SJSA1 (cell line): ENCODE data around the gene CORO2A. TPM values are rescaled to one million over a fixed set of nuclear protein-coding genes. Genes with fewer than 3 reads are reported as not detected.

ENCODE experiments used
- DNase-seq, 2 experiments: peaks; one replicate each; pipeline ENCODE4 v3.0.0-alpha.2; 2015 to 2020; ENCODE audit warnings: low spot score in 2 of 2, low read depth in 1 of 2
- H3K27ac ChIP-seq: fragments of 250-450 bp; sonication (Bioruptor Pico); 2 replicates; pipeline ENCODE4 v1.5.1; 2020; ENCODE audit warnings: mild to moderate bottlenecking, moderate library complexity
- H3K27me3 ChIP-seq: fragments of 250-450 bp; sonication (Bioruptor Pico); replicated peaks from 2 replicates; pipeline ENCODE4 v1.5.1; 2020; ENCODE audit warnings: mild to moderate bottlenecking, moderate library complexity
- H3K36me3 ChIP-seq: fragments of 250-450 bp; sonication (Bioruptor Pico); 2 replicates; pipeline ENCODE4 v1.5.1; 2020; ENCODE audit warnings: mild to moderate bottlenecking
- H3K4me1 ChIP-seq: fragments of 250-450 bp; sonication (Bioruptor Pico); replicated peaks from 2 replicates; pipeline ENCODE4 v1.6.1; 2021; ENCODE audit warnings: mild to moderate bottlenecking
- H3K4me3 ChIP-seq: fragments of 250-450 bp; sonication (Bioruptor Pico); 2 replicates; pipeline ENCODE4 v1.5.1; 2020; ENCODE audit warnings: mild to moderate bottlenecking
- H3K9me3 ChIP-seq: fragments of 250-450 bp; sonication (Bioruptor Pico); replicated peaks from 2 replicates; pipeline ENCODE4 v1.5.1; 2020; ENCODE audit warnings: mild to moderate bottlenecking
- total RNA-seq: library from RNA; depleted of rRNA; stranded (reverse); fragments of >200 nt; shearing (Covaris generic); gene quantifications from 2 replicates; pipeline ENCODE4 v1.2.3, GENCODE V29; 2014; rRNA removed

The CORO2A gene
- total RNA-seq = 0.16 TPM in 2 replicates

DNA sequence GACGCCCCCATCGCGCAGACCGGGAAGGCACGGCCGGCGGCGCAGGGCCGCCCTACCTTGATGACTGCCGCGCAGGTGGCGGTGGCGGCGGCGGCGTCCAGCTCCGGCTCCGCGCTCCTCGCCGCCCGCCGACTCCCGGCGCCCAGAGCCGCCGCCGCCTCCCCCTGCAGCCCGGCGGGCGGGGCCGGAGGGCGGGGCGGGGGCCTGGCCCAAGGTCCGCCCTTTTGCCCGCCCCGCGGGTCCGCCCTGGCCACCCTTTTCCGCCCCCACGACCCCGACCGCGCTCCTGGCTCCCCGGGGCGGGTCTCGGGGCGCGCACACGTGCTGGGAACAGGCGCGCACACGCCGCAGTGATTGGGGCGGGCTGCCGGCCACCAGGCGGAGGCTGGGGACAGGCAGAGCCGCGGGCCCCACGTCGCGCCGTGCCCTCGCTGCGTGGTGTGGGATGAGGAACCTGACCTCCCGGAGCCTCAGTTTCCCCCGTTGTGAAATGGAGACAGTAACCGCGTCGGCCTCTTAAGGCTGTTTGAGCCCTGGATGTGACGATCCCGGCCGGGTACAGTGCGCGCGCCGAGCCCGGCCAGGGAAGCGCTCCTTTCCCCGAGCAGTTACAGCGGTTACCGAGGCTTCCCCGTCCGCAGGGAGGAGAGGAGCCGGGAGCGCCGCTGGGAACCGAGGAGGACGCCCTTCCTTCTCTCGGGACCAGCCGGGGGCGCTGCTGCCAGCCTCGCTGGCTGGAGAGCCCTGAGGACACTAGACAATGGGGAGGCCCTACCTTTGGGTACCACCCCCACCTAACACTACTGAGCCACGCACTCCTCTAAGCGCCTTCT lies at the start of gene CORO2A:
Gene CORO2A (minus strand): TSS at position 135 of the 833 bp plus-strand sequence. CDS start 34,977 bp downstream, outside the sequence.
- no peaks in the 10 kb centered on the region; the same call in 1 of the 2 replicates for H3K27me3 ChIP-seq
- H3K9me3 ChIP-seq = no peaks in the 10 kb centered on the region
- peak; percentile 69 for DNase-seq
- H3K4me3 ChIP-seq = peak within 1 kb of the TSS; percentile 57
- no peak within 1 kb of the TSS for H3K27ac ChIP-seq
- H3K36me3 ChIP-seq = no peaks in the 10 kb centered on the region
- peaks cover 9% of the 10 kb centered on the region for H3K4me1 ChIP-seq

DNA sequence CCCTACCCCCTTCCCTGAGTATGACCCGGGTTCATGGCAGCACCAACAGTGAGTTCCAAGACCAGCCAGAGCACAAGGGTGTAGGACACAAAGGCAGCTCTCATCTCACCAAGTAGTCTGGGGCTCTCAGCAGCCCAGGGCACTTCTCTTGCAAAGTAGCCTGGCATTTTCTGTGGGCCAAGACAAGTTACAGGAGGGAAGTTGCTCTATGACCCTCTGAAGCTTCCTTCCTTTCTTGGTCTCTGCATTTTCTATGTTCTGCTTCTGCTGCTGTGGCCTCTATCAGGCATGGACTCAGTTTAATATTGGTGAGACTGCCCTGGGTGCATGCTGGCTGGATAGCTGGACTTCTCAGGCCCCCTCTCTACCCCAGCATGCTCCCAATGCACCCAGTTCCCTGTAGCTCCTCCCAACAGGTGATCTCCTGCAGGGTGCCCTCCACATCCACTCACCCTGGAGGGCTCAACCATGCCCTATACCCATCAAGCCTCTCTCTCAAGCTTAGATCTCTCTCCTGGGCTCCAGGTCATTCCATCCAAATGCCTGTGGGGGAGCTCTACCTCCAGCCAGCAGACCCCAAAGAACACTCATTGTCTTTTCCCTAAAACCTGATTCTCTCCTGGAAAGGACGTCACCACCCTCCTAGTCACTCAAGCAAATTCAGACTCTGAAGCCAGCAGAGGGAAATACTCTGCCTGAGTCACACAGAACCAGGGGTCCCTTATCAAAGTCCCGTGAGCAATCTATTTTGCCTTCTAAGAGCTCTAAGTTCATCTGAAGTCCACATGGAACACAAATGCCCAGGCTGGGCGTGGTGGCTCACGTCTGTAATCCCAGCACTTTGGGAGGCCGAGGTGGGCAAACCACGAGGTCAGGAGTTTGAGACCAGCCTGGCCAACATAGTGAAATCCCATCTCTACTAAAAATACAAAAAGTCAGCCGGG lies 49.2 kb upstream of the CORO2A start:
- Histone ChIP-seq H3K27ac (no peak overlapping the region), H3K9me3 (no peaks in the 10 kb centered on the region), H3K27me3 (no peaks in the 10 kb centered on the region), H3K4me3 (no peak overlapping the region), H3K4me1 (no peaks in the 10 kb centered on the region), H3K36me3 (peaks cover 10% of the 10 kb centered on the region)
- DNase-seq = no peak

GRCh38 chr9:98240475-98240874 lies 48.0 kb upstream of the CORO2A start:
- no peak for DNase-seq
- no peak overlapping the region for H3K27ac ChIP-seq
- no peaks in the 10 kb centered on the region for H3K9me3 ChIP-seq
- H3K27me3 ChIP-seq = no peaks in the 10 kb centered on the region
- no peak overlapping the region for H3K4me3 ChIP-seq
- no peaks in the 10 kb centered on the region for H3K4me1 ChIP-seq
- H3K36me3 ChIP-seq = peaks cover 13% of the 10 kb centered on the region

DNA sequence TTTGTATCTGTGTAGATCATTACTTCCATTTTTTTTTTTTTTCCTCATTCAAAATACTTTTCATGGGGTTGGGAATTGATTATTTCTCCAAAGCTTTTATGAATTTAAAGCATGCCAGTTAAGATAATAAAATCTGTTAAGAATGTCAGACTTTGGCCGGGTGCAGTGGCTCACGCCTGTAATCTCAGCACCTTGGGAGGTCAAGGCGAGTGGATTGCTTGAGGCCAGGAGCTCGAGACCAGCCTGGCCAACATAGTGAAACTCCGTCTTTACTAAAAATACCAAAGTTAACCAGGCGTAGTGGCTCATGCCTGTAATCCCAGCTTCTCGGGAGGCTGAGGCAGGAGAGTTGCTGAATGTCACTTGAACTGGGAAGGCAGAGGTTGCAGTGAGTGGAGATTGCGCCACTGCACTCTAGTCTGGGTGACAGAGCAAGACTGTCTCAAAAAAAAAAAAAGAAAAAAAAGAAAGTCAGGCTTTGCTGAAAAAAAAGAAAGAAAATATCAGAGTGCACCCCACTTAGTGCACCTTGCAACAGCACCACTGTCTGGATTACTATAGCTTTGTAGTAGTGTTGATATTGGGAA lies 44.6 kb upstream of the CORO2A start:
- H3K27me3 ChIP-seq = no peaks in the 10 kb centered on the region
- no peak overlapping the region for H3K27ac ChIP-seq
- DNase-seq = no peak
- H3K4me3 ChIP-seq = no peak overlapping the region
- H3K4me1 ChIP-seq = peaks cover 6% of the 10 kb centered on the region
- H3K36me3 ChIP-seq = peaks cover 21% of the 10 kb centered on the region
- no peaks in the 10 kb centered on the region for H3K9me3 ChIP-seq

DNA sequence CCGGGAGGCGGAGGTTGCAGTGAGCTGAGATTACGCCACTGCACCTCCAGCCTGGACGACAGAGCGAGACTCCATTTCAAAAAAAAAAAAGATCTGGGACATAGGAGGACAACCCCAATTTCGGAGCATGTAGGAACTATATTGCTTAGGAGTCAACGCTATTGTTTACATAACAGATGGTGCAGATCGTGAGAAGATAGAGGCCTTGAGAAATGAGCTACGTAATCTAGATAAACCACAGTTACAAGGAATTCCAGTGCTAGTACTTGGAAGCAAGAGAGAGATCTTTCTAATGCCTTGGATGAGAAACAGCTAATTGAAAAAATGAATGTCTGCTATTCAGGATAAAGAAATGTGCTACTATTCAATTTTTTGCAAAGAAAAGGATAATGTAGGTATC lies 42.7 kb upstream of the CORO2A start:
- DNase-seq = no peak
- peaks cover 18% of the 10 kb centered on the region for H3K36me3 ChIP-seq
- H3K27ac ChIP-seq = no peak overlapping the region
- no peak overlapping the region for H3K4me3 ChIP-seq
- H3K4me1 ChIP-seq = peaks cover 12% of the 10 kb centered on the region
- no peaks in the 10 kb centered on the region for H3K27me3 ChIP-seq
- H3K9me3 ChIP-seq = no peaks in the 10 kb centered on the region

DNA sequence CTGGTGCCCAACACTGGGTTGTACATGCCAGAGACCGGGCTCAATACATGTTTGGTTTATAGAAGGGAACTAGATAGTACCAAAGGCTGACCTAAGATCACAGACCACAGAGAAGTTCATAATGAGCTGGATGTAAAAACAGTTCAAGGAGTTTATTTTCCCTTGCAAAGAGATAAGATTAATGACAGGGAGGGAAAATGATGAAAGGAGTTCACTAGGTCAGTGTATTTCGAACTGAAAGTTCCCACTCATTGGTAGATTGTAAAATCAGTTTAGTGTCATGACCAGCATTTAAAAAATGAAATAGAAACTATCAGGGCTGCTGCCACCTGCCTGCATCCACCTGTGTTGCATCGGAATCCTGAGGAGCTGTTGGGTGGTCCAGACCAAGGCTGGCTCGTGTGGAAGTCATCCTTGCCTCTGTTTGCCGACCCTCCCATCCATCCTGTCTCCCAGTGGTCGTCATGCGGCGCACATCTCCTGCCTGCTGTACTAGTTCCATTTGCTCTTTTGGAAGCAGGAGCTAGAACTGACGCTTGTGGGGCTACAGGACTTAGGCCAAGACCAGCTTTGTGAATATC lies 41.9 kb upstream of the CORO2A start:
- DNase-seq = no peak
- no peak overlapping the region for H3K27ac ChIP-seq
- peaks cover 19% of the 10 kb centered on the region for H3K36me3 ChIP-seq
- peaks cover 12% of the 10 kb centered on the region for H3K4me1 ChIP-seq
- no peaks in the 10 kb centered on the region for H3K9me3 ChIP-seq
- H3K27me3 ChIP-seq = no peaks in the 10 kb centered on the region
- H3K4me3 ChIP-seq = no peak overlapping the region

- Histone ChIP-seq H3K27me3 (no peaks in the 10 kb centered on the region), H3K9me3 (no peaks in the 10 kb centered on the region), H3K4me1 (peaks cover 12% of the 10 kb centered on the region), H3K4me3 (no peak overlapping the region), H3K36me3 (peaks cover 23% of the 10 kb centered on the region), H3K27ac (no peak overlapping the region)
- DNase-seq = no peak
Observed at GRCh38 chr9:98232926-98233325, 40.5 kb upstream of the CORO2A start.

DNA sequence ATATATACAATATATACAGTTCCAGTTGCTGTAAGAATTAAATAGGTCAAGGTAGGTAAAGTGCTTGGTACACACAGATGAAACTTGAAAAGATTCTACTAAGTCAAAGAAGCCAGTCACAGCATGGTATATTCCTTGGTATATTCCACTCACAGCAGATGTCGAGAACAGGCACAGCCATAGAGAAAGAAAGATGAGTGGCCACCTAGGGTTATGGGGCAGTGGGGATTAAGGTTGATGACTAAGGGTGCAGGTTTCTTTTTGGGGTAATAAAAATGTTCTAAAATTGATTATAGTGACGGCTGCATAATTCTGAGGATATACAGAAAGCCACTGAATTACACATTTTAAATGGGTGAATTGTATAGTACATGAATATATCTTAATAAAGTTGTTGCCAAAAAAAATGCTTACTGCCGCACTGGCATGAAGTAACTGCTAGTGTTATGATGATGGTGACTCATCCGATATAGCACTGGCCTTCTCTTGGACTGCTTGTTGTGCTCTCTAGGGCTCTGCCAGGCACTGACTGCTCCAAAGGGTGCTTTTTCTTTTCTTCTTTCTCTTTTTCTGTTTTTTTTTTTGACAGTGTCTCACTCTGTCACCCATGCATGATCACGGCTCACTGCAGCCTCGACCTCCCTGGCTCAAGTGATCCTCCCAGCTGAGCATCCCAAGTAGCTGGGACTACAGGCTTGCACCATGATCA lies 39.5 kb upstream of the CORO2A start:
- peaks cover 26% of the 10 kb centered on the region for H3K36me3 ChIP-seq
- no peak overlapping the region for H3K27ac ChIP-seq
- H3K4me1 ChIP-seq = peaks cover 12% of the 10 kb centered on the region
- peak in 1 of 2 experiments; percentile 52 for DNase-seq
- no peaks in the 10 kb centered on the region for H3K9me3 ChIP-seq
- H3K27me3 ChIP-seq = no peaks in the 10 kb centered on the region
- no peak overlapping the region for H3K4me3 ChIP-seq

DNA sequence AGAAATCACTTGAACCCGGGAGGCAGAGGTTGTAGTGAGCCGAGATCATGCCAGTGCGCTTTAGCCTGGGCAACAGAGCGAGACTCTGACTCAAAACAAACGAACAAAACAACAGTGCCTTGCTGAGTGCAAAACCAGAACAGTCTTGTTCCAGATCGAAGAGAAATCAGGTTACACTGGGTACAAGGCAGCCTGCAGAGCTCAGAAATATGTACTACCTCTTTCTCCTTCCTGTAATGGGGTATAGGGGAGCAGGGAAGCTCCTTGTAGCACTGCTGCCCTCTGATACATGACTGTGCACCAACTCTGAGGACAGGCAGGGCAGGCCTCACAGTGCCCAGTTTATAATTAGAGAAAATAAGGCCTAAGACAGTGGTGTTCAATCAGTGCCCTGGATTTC lies 38.4 kb upstream of the CORO2A start:
- Histone ChIP-seq H3K27me3 (no peaks in the 10 kb centered on the region), H3K4me1 (peaks cover 20% of the 10 kb centered on the region), H3K4me3 (no peak overlapping the region), H3K36me3 (peaks cover 34% of the 10 kb centered on the region), H3K27ac (no peak overlapping the region), H3K9me3 (no peaks in the 10 kb centered on the region)
- no peak for DNase-seq

DNA sequence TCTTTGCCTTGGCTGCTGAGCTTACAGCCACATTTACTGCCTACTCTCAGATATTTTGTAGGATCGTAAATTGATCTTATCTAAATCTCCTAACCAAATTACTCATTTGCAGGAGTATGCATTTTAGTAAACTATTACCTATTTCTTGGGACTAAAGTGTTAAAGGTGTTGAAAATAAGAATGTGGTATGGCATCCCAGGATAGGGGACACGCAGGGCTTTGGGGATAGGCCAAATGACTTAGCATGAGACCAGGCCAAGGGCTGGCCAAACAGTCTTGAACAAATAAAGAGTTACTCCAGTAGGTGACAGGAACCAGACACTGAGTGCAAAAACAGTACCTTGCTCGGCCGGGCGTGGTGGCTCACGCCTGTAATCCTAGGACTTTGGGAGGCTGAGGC lies 37.9 kb upstream of the CORO2A start:
- no peak overlapping the region for H3K27ac ChIP-seq
- no peaks in the 10 kb centered on the region for H3K9me3 ChIP-seq
- no peak overlapping the region for H3K4me3 ChIP-seq
- no peak for DNase-seq
- H3K4me1 ChIP-seq = peaks cover 20% of the 10 kb centered on the region
- no peaks in the 10 kb centered on the region for H3K27me3 ChIP-seq
- H3K36me3 ChIP-seq = peaks cover 30% of the 10 kb centered on the region

DNA sequence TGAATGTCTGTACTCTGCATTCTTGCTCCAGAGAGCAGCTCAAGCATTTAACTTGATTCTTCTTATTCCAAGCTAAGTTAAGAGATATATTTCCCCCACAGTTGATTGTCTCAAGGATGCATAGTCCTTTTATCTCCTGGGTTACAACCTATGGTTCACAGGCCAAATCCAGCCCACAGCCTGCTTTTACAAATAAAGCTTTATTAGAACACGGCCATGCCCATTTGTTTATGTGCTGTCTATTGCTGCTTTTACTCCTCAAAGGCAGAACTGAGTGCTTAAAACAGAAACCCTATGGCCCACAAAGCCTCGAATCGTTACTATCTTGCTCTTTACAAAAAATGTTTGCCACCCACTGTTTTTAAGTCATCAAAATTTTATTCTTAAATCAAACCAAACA lies 37.2 kb upstream of the CORO2A start:
- H3K27ac ChIP-seq = no peak overlapping the region
- no peak overlapping the region for H3K4me3 ChIP-seq
- peaks cover 30% of the 10 kb centered on the region for H3K36me3 ChIP-seq
- H3K27me3 ChIP-seq = no peaks in the 10 kb centered on the region
- peaks cover 23% of the 10 kb centered on the region for H3K4me1 ChIP-seq
- DNase-seq = no peak
- H3K9me3 ChIP-seq = no peaks in the 10 kb centered on the region

- Histone ChIP-seq H3K9me3 (no peaks in the 10 kb centered on the region), H3K27ac (no peak overlapping the region), H3K27me3 (no peaks in the 10 kb centered on the region), H3K4me1 (peaks cover 28% of the 10 kb centered on the region), H3K4me3 (no peak overlapping the region), H3K36me3 (peaks cover 30% of the 10 kb centered on the region)
- DNase-seq = no peak
Observed at GRCh38 chr9:98229090-98229395, 36.6 kb upstream of the CORO2A start.
